ENCODE results near the gene RND2. TPM values are rescaled to one million over a fixed set of nuclear protein-coding genes. Genes with fewer than 3 reads are reported as not detected.

RND2 gene
- total and polyA plus RNA-seq, 9 of the 15 experiments (the other 6 are each of a cell fraction or from before 2014, with no cell fraction given), result 0.15 to 1.9 (median 0.98) TPM

DNA sequence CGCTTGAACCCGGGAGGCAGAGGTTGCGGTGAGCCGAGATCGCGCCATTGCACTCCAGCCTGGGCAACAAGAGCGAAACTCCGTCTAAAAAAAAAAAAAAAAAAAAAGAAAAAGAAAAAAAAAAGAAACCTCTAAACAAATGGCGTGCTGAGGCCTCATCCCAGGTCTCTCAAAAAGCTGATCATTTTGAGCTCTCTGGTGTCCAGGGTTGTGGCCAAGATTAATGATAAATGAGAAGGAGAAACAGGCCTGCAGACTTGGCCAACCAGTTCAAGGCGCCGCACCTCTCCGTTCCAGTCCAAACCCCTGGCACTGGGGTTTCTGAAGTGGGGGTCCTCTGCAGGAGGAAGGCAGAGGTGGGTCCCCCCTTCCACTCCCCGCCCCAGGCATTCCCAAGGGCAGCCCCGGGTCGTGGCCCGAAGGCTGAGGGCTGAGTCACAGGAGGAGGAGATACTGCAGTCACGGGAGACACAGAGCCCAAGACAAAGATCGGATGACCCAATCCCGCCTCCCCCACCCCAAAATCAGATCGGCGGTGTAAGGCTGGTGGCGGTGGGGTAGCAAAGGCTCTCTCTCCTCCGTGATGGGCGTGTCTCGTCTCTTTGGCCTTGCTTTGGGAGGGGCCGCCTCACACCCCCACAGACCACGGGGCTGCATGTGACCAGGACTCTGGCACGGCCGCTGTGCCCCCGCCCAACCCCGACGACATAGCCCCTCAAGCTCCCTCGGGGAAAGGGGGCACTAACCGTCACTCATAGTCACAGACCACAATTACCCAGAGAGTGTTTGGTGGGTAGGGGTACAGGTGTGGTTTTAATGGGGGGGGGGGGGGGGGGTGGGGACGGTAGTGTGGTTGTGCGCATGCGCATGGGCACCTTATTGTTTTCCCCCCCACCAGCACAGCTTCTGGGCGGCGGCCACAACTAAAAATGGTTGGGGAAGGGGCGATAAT lies 4.0 kb upstream of the RND2 start (continued):
- TF ChIP-seq, protein P1, sequence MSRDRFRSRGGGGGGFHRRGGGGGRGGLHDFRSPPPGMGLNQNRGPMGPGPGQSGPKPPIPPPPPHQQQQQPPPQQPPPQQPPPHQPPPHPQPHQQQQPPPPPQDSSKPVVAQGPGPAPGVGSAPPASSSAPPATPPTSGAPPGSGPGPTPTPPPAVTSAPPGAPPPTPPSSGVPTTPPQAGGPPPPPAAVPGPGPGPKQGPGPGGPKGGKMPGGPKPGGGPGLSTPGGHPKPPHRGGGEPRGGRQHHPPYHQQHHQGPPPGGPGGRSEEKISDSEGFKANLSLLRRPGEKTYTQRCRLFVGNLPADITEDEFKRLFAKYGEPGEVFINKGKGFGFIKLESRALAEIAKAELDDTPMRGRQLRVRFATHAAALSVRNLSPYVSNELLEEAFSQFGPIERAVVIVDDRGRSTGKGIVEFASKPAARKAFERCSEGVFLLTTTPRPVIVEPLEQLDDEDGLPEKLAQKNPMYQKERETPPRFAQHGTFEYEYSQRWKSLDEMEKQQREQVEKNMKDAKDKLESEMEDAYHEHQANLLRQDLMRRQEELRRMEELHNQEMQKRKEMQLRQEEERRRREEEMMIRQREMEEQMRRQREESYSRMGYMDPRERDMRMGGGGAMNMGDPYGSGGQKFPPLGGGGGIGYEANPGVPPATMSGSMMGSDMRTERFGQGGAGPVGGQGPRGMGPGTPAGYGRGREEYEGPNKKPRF (IDR thresholded peaks at IDR 0.05; ENCODE audit: low read depth, low read length), result no peak
- TF ChIP-seq ZNF41 (CRISPR knock-in tag; conservative IDR thresholded peaks at IDR 0.05), result no peak
- TF ChIP-seq ZNF133 (CRISPR knock-in tag; IDR thresholded peaks at IDR 0.05), result no peak
- peak; percentile 94 for TF ChIP-seq ATF7 (IDR thresholded peaks at IDR 0.05)
- TF ChIP-seq ZNF764 (CRISPR knock-in tag; IDR thresholded peaks at IDR 0.05; ENCODE audit: low read depth), result no peak
- TF ChIP-seq NCOA4 (IDR thresholded peaks at IDR 0.05; ENCODE audit: partially characterized antibody), result no peak
- TF ChIP-seq CBX1 (IDR thresholded peaks at IDR 0.05; ENCODE audit: low read depth), result peak; percentile 60; the same call in 1 of the 2 replicates
- no peak for TF ChIP-seq NCOA2 (IDR thresholded peaks at IDR 0.05; ENCODE audit: partially characterized antibody in 2 of 2)
- TF ChIP-seq PURB (CRISPR knock-in tag; IDR thresholded peaks at IDR 0.05; ENCODE audit: low read depth), result no peak
- TF ChIP-seq SMAD4 (CRISPR knock-in tag; conservative IDR thresholded peaks at IDR 0.05), result peak; percentile 93
- no peak; the same call in 1 of the 2 replicates for TF ChIP-seq ZBTB1 (CRISPR knock-in tag; IDR thresholded peaks at IDR 0.05; ENCODE audit: borderline replicate concordance, low read depth)
- TF ChIP-seq ZNF134 (CRISPR knock-in tag; conservative IDR thresholded peaks at IDR 0.05), result no peak
- TF ChIP-seq SPI1 (IDR thresholded peaks at IDR 0.05; ENCODE audit: borderline replicate concordance, low read depth, low read length), result no peak
- no peak for TF ChIP-seq PHB (CRISPR knock-in tag; IDR thresholded peaks at IDR 0.05)
- no peak for TF ChIP-seq CSDE1 (IDR thresholded peaks at IDR 0.05)
- no peak for TF ChIP-seq SNIP1 (IDR thresholded peaks at IDR 0.05; ENCODE audit: low read depth)
- TF ChIP-seq ZNF589 (CRISPR knock-in tag; IDR thresholded peaks at IDR 0.05; ENCODE audit: low read depth), result no peak
- peak; percentile 54 for TF ChIP-seq RBFOX2 (IDR thresholded peaks at IDR 0.05; ENCODE audit: low read depth, low read length)
- no peak for TF ChIP-seq ESRRB (CRISPR knock-in tag; IDR thresholded peaks at IDR 0.05; ENCODE audit: borderline replicate concordance)
- TF ChIP-seq, protein P2, sequence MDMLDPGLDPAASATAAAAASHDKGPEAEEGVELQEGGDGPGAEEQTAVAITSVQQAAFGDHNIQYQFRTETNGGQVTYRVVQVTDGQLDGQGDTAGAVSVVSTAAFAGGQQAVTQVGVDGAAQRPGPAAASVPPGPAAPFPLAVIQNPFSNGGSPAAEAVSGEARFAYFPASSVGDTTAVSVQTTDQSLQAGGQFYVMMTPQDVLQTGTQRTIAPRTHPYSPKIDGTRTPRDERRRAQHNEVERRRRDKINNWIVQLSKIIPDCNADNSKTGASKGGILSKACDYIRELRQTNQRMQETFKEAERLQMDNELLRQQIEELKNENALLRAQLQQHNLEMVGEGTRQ (CRISPR knock-in tag; IDR thresholded peaks at IDR 0.05), result peak; percentile 83
- TF ChIP-seq NFIX (CRISPR knock-in tag; IDR thresholded peaks at IDR 0.05; ENCODE audit: low read depth), result no peak
- TF ChIP-seq, protein P3, sequence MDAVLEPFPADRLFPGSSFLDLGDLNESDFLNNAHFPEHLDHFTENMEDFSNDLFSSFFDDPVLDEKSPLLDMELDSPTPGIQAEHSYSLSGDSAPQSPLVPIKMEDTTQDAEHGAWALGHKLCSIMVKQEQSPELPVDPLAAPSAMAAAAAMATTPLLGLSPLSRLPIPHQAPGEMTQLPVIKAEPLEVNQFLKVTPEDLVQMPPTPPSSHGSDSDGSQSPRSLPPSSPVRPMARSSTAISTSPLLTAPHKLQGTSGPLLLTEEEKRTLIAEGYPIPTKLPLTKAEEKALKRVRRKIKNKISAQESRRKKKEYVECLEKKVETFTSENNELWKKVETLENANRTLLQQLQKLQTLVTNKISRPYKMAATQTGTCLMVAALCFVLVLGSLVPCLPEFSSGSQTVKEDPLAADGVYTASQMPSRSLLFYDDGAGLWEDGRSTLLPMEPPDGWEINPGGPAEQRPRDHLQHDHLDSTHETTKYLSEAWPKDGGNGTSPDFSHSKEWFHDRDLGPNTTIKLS (IDR thresholded peaks at IDR 0.05; ENCODE audit: borderline replicate concordance, low read depth), result no peak
- no peak for TF ChIP-seq HMG20B (CRISPR knock-in tag; IDR thresholded peaks at IDR 0.05)
- no peak for TF ChIP-seq MYBL2 (IDR thresholded peaks at IDR 0.05; ENCODE audit: low read depth)
- no peak for TF ChIP-seq MYBL2 (CRISPR knock-in tag; IDR thresholded peaks at IDR 0.05; ENCODE audit: borderline replicate concordance)
- no peak for TF ChIP-seq ZNF263 (CRISPR knock-in tag; IDR thresholded peaks at IDR 0.05; ENCODE audit: borderline replicate concordance)

Measured in K562 (cell line).